HEK293T (cell line): ENCODE results near the gene PF4V1.

Source experiments
- BHLHE40 ChIP-seq: fragments of 450-650 bp; IDR thresholded peaks from 2 replicates; pipeline ENCODE4 v1.6.1; 2016; ENCODE audit warnings: mild to moderate bottlenecking, moderate library complexity, borderline replicate concordance
- CTBP1 ChIP-seq: fragments of 450-650 bp; IDR thresholded peaks from 2 replicates; pipeline ENCODE4 v1.6.1; 2016; ENCODE audit warnings: borderline replicate concordance
- ELF4 ChIP-seq: fragments of 450-650 bp; IDR thresholded peaks from 2 replicates; pipeline ENCODE4 v1.6.1; 2017; ENCODE audit warnings: antibody characterized with exemption
- FOXA1 ChIP-seq: fragments of 450-650 bp; IDR thresholded peaks from 2 replicates; pipeline ENCODE4 v1.6.1; 2016; ENCODE audit warnings: mild to moderate bottlenecking
- FOXM1 ChIP-seq: fragments of 450-650 bp; IDR thresholded peaks from 2 replicates; pipeline ENCODE4 v1.6.1; 2017; ENCODE audit warnings: mild to moderate bottlenecking, borderline replicate concordance
- L3MBTL2 ChIP-seq: fragments of 450-650 bp; conservative IDR thresholded peaks from 2 replicates; pipeline ENCODE4 v1.6.1; 2016; ENCODE audit warnings: mild to moderate bottlenecking
- NFRKB ChIP-seq: fragments of 450-650 bp; IDR thresholded peaks from 2 replicates; pipeline ENCODE4 v1.6.1; 2016; ENCODE audit warnings: mild to moderate bottlenecking, moderate library complexity
- SP1 ChIP-seq: fragments of 450-650 bp; IDR thresholded peaks from 2 replicates; pipeline ENCODE4 v1.6.1; 2017
- ZNF384 ChIP-seq: fragments of 450-650 bp; IDR thresholded peaks from 2 replicates; pipeline ENCODE4 v1.6.1; 2016

DNA sequence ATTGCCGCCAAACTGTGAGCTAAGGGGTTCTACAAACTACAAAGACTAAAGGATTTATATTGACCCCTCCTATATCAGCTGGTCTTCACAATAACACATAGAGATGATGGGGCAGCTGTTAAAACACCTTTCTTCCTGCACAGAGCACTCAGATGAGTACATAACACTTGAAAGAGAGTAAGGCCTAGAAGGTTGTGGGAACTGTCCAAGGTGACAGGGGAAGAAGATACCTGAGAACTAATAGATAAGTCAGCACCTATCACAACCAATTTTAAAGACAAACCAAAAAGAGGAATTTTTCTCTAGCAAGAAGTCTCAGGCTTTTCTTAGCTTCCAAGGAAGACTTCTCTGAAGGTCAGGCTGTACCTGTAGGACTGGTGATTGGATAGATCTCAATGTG, 35.8 kb upstream of the PF4V1 start:
- TF ChIP-seq FOXA1 (no peak), L3MBTL2 (no peak), ELF4 (no peak), FOXM1 (no peak), BHLHE40 (no peak), ZNF384 (no peak), SP1 (no peak), CTBP1 (no peak), NFRKB (no peak)
